Sigmoid colon (tissue), 7 donors: ENCODE data around the gene TSNAXIP1. TPM values are rescaled to one million over a fixed set of nuclear protein-coding genes. Genes with fewer than 3 reads are reported as not detected.

ENCODE experiments used
- DNase-seq: peaks from one replicate; pipeline ENCODE4 v3.0.0-alpha.2; 2019
- H3K27ac ChIP-seq, 4 donors: fragments of 200-600 bp; sonication (generic); one replicate each; pipeline ENCODE4 v1.5.1; 2016 to 2019; ENCODE audit warnings: mild to moderate bottlenecking in 1 of 4
- H3K27me3 ChIP-seq, 3 donors: fragments of 200-600 bp; sonication (generic); one replicate each; pipeline ENCODE4 v1.5.1; 2019; ENCODE audit warnings: mild to moderate bottlenecking in 1 of 3
- H3K36me3 ChIP-seq, 4 donors: fragments of 200-600 bp; sonication (generic); one replicate each; pipeline ENCODE4 v1.5.1; 2016 to 2019
- H3K4me1 ChIP-seq, 4 donors: fragments of 200-600 bp; sonication (generic); one replicate each; pipeline ENCODE4 v1.5.1; 2017 to 2019
- H3K4me3 ChIP-seq, 4 donors: fragments of 200-600 bp; sonication (generic); one replicate each; pipeline ENCODE4 v1.5.1; 2017 to 2019; ENCODE audit warnings: mild to moderate bottlenecking in 2 of 4, moderate library complexity in 1 of 4
- H3K9me3 ChIP-seq, 4 donors: fragments of 200-600 bp in 3 of 4; sonication (generic) in 3 of 4; one replicate each; pipeline versions ENCODE4 v1.5.1 to v1.6.1; 2013 to 2019
- EP300 ChIP-seq, 4 donors: sonication (generic); formaldehyde crosslinking; IDR thresholded peaks; one replicate each; pipeline ENCODE4 v1.6.1; 2017; ENCODE audit warnings: antibody characterized with exemption in 4 of 4
- POLR2A ChIP-seq, 2 donors: fragments of 450-650 bp; IDR thresholded peaks; one replicate each; pipeline ENCODE4 v1.6.1; 2016; ENCODE audit warnings: antibody characterized with exemption in 2 of 2, mild to moderate bottlenecking in 2 of 2, moderate library complexity in 2 of 2
- POLR2AphosphoS5 ChIP-seq, 4 donors: sonication (generic); formaldehyde crosslinking; IDR thresholded peaks; one replicate each; pipeline ENCODE4 v1.6.1; 2017; ENCODE audit warnings: antibody characterized with exemption in 4 of 4
- WGBS, 2 donors: extraction: QIAGEN DNeasy Blood & Tissue Kit; methylation state at CpG; one replicate each; pipeline ENCODE4 v1.1.7; 2013; 5-methylcytosine and 5-hydroxymethylcytosine counted together
- intact Hi-C: fragments of 100-400 bp; cut with DNase I; formaldehyde crosslinking; loops from one replicate; pipeline ENCODE4 v1.15.1; 2023
- polyA plus RNA-seq, 3 donors: library from polyadenylated mRNA; stranded (reverse); fragments of 200-250 nt; gene quantifications; one replicate each; pipeline ENCODE4 v1.2.3, GENCODE V29; 2013
- total RNA-seq, 4 donors: library from RNA; depleted of rRNA; stranded (reverse); fragments of >200 nt; gene quantifications; one replicate each; pipeline ENCODE4 v1.1.0, GENCODE V29; 2016
- TF ChIP-seq, protein P1 (sequence below), 4 experiments: fragments of 450-650 bp in 3 of 4; fragments of 200-600 bp in 1 of 4; IDR thresholded peaks; one replicate each; pipeline ENCODE4 v1.5.1; 2016 to 2019; ENCODE audit warnings: antibody characterized with exemption in 4 of 4, mild to moderate bottlenecking in 3 of 4, moderate library complexity in 2 of 4
- donor health status: healthy with polysubstance abuse.
- donor health status: Bipolar disorder and iron deficiency.
- donor health status: healthy.

Gene TSNAXIP1
- total and polyA plus RNA-seq, 7 donors = 0.60 to 2.9 (median 1.4) TPM; not detected in 1

DNA sequence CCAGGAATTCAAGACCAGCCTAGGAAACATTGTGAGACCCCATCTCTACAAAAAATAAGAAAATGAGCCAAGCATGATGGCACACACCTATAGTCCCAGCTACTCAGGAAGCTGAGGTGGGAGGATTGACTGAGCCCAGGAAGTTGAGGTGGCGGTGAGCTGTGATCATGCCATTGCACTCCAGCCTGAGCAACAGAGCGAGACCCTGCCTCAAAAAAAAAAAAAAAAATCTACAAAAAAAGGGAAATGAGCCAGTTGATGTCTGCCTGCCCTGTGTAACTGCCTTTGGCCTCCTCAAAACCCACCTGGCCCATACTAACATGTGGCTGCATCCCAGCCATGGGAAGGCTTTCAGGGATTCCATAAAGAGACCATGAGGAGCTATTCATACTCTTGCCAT, 4.8 kb upstream of the TSNAXIP1 start:
- 43 to 96% methylated on average over 2 of the region's 2 CpGs for WGBS, 2 donors
- H3K4me1 ChIP-seq = peaks cover 0 to 31% (median 18%) of the 10 kb centered on the region in 4 donors
- no peak for TF ChIP-seq POLR2AphosphoS5 (IDR thresholded peaks at IDR 0.05)
- no peak for TF ChIP-seq POLR2A (IDR thresholded peaks at IDR 0.05)
- TF ChIP-seq, protein P1, sequence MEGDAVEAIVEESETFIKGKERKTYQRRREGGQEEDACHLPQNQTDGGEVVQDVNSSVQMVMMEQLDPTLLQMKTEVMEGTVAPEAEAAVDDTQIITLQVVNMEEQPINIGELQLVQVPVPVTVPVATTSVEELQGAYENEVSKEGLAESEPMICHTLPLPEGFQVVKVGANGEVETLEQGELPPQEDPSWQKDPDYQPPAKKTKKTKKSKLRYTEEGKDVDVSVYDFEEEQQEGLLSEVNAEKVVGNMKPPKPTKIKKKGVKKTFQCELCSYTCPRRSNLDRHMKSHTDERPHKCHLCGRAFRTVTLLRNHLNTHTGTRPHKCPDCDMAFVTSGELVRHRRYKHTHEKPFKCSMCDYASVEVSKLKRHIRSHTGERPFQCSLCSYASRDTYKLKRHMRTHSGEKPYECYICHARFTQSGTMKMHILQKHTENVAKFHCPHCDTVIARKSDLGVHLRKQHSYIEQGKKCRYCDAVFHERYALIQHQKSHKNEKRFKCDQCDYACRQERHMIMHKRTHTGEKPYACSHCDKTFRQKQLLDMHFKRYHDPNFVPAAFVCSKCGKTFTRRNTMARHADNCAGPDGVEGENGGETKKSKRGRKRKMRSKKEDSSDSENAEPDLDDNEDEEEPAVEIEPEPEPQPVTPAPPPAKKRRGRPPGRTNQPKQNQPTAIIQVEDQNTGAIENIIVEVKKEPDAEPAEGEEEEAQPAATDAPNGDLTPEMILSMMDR (IDR thresholded peaks at IDR 0.05) = no peak
- TF ChIP-seq EP300 (IDR thresholded peaks at IDR 0.05) = no peak
- H3K9me3 ChIP-seq = no peaks in the 10 kb centered on the region
- no peak overlapping the region for H3K27ac ChIP-seq
- DNase-seq = no peak
- H3K27me3 ChIP-seq = no peaks in the 10 kb centered on the region
- intact Hi-C loops = loop anchor here (10.0 kb wide), 2 partner anchors 223 to 277 kb away; partner anchors contain the start of genes DDX28, DUS2 and RIPOR1
- H3K36me3 ChIP-seq = peaks cover 0 to 19% (median 2%) of the 10 kb centered on the region in 4 donors
- no peak overlapping the region for H3K4me3 ChIP-seq

DNA sequence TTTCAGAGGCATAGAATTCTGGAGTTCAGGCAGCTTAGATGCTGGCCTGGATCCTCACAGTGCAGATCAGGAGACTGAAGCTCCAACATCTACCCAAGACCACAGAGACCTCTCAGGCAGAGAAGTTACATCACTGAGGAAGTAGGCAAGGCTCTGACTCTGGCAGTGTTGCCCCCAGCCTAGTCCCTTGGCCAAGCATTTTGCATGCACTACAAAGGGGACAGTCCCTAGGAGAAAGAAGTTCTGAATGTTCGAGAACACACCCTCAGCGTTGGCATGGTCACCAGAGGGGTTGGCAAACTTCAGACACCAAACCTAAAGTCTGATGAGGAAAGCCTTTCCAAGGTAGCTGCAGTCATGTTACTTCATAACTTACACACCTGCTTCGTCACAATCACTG, 2.8 kb upstream of the TSNAXIP1 start:
- no peak for DNase-seq
- intact Hi-C loops = loop anchor here (10.0 kb wide), 2 partner anchors 221 to 279 kb away; partner anchors contain the start of genes DDX28, DUS2 and RIPOR1
- H3K4me1 ChIP-seq = peaks cover 0 to 36% (median 24%) of the 10 kb centered on the region in 4 donors

DNA sequence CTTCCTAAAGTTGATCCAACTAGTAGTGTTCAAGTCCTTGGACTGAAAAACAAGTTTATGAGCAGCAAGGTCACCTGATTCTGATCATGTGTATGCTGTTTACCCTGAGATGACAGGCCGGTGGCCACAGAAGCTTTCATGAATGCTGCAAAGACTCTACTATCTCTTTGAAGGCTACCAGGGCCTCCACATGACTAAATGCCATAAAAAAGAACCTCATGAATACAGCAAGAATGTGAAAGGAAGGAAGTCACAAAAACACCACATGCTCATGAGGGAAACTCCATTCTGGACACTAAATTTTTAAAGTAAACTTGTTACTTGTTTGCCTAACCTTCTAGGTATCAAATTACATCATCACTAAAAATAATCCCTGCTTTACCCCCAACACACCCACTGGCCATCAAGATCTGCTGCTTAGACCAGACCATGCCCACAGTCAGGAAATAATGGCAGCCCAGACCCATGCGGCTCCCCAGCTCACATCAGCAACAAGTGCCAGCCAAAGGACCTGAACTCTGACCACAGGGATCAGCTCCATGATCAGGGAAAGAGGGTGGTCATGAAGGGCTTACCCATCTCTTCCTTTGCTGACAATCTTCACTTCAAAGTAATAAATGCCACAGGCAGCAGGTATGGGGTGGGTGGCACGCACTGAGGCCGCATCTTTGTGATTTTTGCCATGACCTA, 1.7 kb upstream of the TSNAXIP1 start:
- TF ChIP-seq POLR2A (IDR thresholded peaks at IDR 0.05) = no peak
- TF ChIP-seq, protein P1 (IDR thresholded peaks at IDR 0.05) = no peak
- TF ChIP-seq POLR2AphosphoS5 (IDR thresholded peaks at IDR 0.05) = no peak
- no peak for TF ChIP-seq EP300 (IDR thresholded peaks at IDR 0.05)
- H3K4me3 ChIP-seq = peak overlapping the region in 3 of 4 donors; percentile 83 to 99 (median 93)
- H3K4me1 ChIP-seq = peaks cover 0 to 36% (median 24%) of the 10 kb centered on the region in 4 donors
- DNase-seq = no peak
- intact Hi-C loops = loop anchor here (10.0 kb wide), 2 partner anchors 220 to 280 kb away; partner anchors contain the start of genes DDX28, DUS2 and RIPOR1
- H3K9me3 ChIP-seq = no peaks in the 10 kb centered on the region
- H3K36me3 ChIP-seq = peaks cover 0 to 12% (median 2%) of the 10 kb centered on the region in 4 donors
- 74 to 84% methylated on average over 4 of the region's 4 CpGs for WGBS, 2 donors
- no peak overlapping the region for H3K27ac ChIP-seq
- H3K27me3 ChIP-seq = no peaks in the 10 kb centered on the region

More for the DNA sequence above, 2.8 kb upstream of the TSNAXIP1 start:
- Histone ChIP-seq H3K27ac (no peak overlapping the region), H3K4me3 (no peak overlapping the region), H3K36me3 (peaks cover 0 to 12% (median 2%) of the 10 kb centered on the region in 4 donors), H3K9me3 (no peaks in the 10 kb centered on the region), H3K27me3 (no peaks in the 10 kb centered on the region)
- TF ChIP-seq POLR2A (IDR thresholded peaks at IDR 0.05) (no peak), EP300 (IDR thresholded peaks at IDR 0.05) (no peak), POLR2AphosphoS5 (IDR thresholded peaks at IDR 0.05) (no peak)
- TF ChIP-seq, protein P1 (IDR thresholded peaks at IDR 0.05) = no peak
- 77 to 92% methylated on average over 3 of the region's 3 CpGs for WGBS, 2 donors

DNA sequence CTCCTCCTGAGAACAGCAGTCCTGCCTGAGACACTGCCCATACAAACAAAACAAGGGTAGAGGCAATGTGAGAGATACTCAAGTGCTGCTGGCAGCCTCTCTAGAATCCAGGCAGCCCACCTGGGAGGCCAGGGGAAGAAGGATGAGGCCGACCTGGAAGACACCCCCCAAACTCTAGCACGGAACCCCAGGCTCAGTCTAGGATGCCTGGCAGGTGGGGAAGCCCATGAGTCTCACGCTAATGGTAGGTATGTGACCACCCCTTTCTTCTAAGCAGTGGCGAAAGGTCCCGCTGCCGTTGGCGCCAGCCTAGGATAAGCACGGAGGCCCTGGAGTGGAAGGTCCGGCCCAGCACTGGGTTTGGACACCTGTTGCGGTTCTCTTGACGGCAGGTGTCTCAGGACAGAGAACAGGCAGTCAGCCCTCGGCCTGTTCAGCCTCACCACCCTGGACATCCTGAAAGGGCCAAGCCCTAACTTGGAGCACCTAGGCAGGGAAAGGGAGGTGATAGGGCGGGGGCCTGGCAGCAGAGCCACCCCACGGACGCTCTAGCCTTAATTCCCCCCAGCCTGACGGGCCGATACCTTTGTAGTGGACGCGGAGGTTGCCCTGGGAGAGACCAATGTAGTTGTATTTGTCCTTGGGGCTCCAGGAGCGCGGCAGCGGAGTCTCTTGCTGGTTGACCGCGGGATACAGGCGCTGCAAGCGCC, 816 bp upstream of the TSNAXIP1 start:
- Histone ChIP-seq H3K27ac (peak overlapping the region; percentile 80 to 92 (median 86)), H3K4me3 (peak overlapping the region; percentile 83 to 99 (median 96)), H3K4me1 (peaks cover 0 to 29% (median 24%) of the 10 kb centered on the region in 4 donors), H3K36me3 (peaks cover 0 to 12% (median under 1%) of the 10 kb centered on the region in 4 donors), H3K27me3 (no peaks in the 10 kb centered on the region), H3K9me3 (no peaks in the 10 kb centered on the region)
- intact Hi-C loops = loop anchor here (2.0 to 10.0 kb wide), 4 partner anchors 41 to 281 kb away; partner anchors contain the start of genes CENPT, DDX28, DUS2 and NUTF2
- no peak for DNase-seq
- 1% methylated on average over 26 of the region's 26 CpGs for WGBS, 2 donors
- no peak for TF ChIP-seq EP300 (IDR thresholded peaks at IDR 0.05)
- no peak for TF ChIP-seq POLR2A (IDR thresholded peaks at IDR 0.05)
- TF ChIP-seq POLR2AphosphoS5 (IDR thresholded peaks at IDR 0.05) = no peak
- TF ChIP-seq, protein P1 (IDR thresholded peaks at IDR 0.05) = no peak
